ENCODE results near the gene ZNF581.

Gene ZNF581, protein sequence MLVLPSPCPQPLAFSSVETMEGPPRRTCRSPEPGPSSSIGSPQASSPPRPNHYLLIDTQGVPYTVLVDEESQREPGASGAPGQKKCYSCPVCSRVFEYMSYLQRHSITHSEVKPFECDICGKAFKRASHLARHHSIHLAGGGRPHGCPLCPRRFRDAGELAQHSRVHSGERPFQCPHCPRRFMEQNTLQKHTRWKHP

DNA sequence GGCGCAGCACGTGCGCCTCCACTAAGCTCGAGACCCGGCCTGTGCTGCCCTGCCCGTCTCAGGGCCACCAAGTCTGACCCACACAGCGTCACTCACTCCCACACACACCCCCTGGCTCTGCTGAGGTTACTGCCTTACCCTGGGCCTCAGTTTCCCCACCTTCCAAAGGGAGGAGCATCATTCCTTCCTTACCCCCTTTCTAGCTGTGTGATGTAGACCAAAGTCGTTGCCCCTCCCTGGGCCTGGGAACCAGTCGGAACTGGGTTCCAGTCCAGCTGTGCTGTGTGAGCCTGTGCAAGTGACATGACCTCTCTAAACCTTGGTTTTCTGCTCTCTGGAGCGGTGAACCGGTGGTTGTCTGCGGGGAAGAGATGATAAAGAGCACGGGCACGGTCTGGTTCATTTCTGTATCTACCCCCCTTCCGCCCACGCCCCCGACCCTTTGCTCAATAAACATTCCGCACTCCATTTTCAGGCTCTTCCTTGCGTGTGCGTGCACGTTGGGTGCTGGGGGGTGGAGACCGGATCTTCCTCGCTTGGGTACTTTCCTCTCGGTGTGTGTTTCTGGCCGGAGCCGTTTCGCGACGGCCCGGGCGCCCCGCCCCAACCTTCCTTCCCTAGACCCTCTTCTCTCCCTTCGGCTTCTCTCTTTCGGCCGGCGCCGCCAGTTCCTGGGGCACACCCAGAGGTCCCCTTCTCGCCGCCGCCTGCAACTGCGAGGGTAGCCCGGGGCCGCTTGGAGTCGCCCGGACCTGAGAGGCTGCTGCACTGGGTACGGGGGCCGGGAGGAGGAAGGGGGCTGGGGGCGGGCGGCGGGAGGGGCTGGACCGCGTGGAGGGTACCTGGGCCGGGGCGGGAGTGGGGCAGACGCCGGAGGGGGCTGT, at the start of gene ZNF581:
TSS of gene ZNF581 (plus strand) at position 647 of the 884 bp plus-strand sequence. CDS start 923 bp downstream, outside the sequence.
- DNase-seq: peak; percentile 93

DNA sequence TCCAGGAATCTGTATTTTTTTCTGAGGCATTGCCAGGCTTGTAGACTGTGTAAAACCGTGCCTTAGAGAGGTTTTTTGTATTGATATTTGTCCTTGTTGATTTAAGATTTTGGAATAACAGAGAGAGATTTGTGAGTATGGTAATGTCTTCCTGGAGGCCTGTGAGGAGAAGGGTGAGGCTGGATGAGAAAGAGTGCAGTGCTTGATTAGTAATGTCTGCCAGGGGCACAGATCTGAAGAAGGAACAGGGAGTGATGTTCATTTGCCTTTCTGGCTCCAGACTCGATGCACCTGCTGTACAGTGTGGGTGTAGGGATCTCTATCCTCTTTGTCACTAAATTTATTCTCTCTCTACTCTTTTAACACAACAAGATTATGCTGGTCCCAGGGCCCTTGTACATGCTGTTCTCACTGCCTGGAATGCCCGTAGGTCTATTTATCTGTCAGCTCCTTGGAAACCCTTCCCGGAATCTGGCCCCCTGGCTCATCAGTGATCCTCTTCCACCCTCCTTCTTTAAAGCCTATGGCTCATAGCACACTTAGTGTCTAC, 48.4 kb upstream of the ZNF581 start:
- DNase-seq: no peak

DNA sequence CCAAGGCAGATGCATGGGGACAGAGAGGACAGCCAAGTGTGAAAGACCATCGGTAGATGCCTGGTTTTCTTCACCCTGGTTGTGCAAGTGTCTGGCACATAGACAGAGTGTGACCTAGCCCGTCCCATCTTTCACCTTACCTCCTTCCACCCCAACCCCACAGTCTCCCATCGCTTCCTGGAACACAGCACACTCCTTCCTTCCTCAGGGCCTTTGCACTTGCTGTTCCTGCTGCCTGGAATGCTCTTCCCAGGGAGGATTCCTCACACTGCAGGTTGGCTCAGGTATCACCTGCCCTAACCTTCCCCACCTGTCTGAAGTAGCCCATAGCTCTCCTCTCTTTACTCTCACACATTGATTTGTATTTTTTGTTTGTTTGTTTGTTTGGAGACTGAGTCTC, 47.1 kb upstream of the ZNF581 start:
- DNase-seq: no peak

DNA sequence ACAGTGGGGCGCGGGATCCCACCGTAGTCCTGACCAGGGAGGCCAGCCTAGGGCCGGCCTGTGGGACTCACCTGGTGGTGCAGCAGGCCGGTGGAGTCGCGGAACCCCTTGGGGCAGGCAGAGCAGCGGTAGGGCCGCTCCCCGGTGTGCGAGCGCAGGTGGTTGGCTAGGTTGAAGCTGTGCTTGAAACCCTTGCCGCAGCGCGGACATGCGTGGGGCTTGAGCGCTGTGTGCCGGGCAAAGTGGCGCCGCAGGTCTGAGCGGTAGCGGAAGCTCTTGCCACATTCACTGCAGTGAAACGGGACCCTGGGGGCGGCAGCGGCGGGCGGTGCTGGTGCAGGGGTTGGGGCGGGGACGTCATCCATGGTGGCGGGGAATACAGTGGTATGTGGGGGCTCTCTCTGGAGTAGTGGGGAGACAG, 45.9 kb upstream of the ZNF581 start:
- DNase-seq: no peak

DNA sequence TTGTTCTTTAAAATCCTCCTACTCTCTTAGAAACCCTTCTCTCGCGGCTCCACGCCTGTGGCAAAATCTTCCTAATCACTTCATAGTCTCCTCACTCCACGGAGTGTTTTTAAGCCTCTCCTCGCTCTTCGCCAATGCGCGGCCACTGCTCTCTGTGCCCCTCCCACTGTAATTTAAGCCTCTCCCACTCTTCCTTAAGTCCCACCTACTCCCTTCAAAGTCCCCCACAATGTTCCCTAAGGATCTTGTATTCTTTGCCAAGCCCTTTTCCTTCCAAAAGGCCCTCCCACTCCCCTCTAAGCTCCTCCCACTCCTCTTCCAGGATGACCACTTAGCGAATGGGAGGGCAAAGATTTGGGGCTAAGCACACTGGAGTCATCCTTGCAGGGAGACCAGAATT, 45.4 kb upstream of the ZNF581 start:
- no peak for DNase-seq

GRCh38 chr19:55598719-55599467, 44.6 kb upstream of the ZNF581 start:
- DNase-seq: peak; percentile 96

- DNase-seq: peak; percentile 98
Measured at GRCh38 chr19:55599468-55599841, 44.0 kb upstream of the ZNF581 start, which contains the start of gene FIZ1. Gene FIZ1, minus strand, starts transcription at chr19:55599517. Its CDS starts 1,652 bp downstream, at chr19:55597865.

- DNase-seq: peak; percentile 94
Measured at GRCh38 chr19:55599842-55600661, 43.4 kb upstream of the ZNF581 start, which contains the start of gene ZNF524. Gene ZNF524, plus strand, starts transcription at chr19:55600288. Its CDS starts 1,825 bp downstream, at chr19:55602113.

- no peak for DNase-seq
Measured at GRCh38 chr19:55600662-55601028, 42.8 kb upstream of the ZNF581 start.

- no peak for DNase-seq
Measured at GRCh38 chr19:55601084-55601483, 42.4 kb upstream of the ZNF581 start.

DNA sequence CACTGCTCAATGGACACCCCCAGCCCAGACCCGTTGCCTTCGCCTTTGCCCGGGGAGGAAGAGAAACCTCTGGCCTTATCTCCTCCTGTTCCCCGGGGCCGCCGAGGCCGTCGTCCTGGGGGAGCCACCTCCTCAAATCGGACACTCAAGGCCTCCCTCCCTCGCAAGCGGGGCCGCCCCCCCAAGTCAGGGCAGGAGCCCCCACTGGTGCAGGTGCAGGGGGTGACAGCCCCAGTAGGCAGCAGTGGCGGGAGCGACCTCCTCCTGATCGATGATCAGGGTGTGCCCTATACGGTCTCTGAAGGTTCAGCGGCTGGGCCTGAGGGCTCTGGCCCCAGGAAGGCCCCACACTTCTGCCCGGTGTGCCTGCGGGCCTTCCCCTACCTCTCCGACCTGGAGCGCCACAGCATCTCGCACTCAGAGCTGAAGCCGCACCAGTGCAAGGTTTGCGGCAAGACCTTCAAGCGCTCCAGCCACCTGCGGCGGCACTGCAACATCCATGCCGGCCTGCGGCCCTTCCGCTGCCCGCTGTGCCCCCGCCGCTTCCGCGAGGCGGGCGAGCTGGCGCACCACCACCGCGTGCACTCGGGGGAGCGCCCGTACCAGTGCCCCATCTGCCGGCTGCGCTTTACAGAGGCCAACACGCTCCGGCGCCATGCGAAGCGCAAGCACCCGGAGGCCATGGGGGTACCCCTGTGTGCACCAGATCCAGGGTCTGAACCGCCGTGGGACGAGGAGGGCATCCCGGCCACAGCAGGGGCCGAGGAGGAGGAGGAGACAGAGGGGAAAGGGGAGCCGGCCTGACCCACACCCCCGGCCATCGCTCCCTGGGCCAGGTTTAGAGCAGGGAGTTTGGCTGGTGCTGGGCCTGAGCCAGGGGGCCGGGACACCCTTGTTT, 41.1 kb upstream of the ZNF581 start:
- DNase-seq: no peak

- DNase-seq: no peak
Measured at GRCh38 chr19:55603115-55603514, 40.3 kb upstream of the ZNF581 start.

DNA sequence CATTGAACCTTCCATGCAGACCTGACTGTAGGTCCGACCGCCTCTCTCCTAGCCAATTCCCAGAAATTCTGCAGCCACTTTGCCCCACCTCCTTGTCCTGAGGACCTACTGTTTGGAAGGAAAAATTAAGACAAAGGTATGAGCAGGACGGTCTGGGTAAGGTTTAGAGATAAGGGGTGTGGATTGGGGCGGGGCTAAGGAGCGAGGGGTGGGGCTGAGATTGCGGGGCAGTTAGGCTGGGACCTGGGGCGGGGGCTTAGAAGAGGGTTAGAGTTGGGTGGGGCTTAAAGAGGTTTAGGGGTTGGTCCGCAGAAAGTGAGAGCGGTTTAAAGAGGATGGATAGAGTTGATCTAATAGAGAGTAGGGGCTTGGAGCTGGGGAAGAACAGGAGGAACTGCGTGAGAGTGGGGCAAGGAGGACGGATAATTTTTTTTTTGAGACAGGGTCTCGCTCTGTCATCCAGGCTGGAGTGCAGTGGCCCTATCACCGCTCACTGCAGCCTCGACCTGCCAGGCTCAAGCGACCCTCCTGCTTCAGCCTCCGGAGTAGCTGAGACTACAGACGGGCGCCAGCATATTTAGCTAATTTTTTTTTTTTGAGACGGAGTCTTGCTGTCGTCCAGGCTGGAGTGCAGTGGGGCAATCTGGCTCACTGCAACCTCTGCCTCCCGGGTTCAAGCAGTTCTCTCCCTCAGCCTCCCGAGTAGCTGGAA, 39.7 kb upstream of the ZNF581 start:
- no peak for DNase-seq

DNA sequence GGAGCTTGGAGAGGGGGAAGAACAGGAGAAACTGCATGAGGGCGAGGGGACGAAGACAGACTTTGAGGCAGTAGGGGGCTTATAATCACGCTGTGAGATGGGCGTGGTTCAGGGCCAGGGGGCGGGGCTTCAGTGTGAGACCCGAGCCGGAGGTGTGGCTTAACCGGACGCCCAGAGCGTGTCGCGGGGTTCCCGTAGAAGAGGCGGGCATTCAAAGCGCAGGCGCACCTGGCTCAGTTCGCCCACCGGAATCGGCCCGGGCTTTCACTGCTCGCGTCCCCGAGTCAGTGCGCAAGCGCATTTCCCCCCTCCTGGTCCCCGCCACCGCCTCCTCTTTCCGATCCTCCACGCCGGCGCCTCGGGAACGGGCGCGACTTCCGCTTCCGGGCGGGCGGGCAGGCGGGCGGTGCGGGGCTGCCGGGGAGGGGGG, 38.2 kb upstream of the ZNF581 start:
- DNase-seq: peak; percentile 99

GRCh38 chr19:55605637-55606470, 37.6 kb upstream of the ZNF581 start, which contains the start of gene ZNF865:
Gene ZNF865, plus strand, starts transcription at chr19:55605647. Its CDS starts 7,972 bp downstream, at chr19:55613619.
- peak; percentile 89 for DNase-seq

DNA sequence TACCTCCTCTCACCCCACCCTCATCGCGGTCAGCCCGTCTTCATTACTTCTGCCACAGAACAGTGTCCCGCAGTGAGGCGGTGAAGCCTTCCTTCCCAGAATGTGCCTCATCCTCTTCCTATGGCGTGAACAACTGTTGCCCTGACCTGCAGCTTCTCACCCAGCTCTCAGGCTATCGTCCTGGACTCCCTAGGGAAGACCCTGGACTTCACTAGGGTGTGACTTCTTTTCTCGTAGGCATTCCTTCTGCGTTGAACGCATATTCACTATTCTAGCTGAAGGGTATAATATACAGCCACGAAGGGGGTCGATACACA, 37.0 kb upstream of the ZNF581 start:
- DNase-seq: no peak

GRCh38 chr19:55606817-55607216, 36.6 kb upstream of the ZNF581 start:
- DNase-seq: no peak

DNA sequence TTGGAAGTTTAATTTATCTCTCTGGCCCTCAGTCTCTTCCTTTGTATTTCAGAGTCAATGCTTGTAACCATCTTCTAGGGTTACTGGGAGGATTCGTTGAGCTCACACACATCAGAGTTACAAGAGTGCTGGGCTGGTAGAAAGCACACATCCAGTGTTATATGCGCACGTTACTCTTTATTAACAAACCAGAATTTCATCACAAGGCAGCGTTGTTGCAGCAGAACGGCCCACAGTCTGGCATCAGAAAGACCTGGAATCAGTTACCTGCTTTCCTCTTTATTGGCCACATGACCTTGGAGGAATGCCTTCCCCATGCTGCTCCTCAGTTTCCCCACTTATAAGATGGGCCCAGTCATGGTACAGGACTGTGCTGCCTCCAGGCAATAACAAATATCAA, 34.1 kb upstream of the ZNF581 start:
- no peak for DNase-seq

- no peak for DNase-seq
Measured at GRCh38 chr19:55611300-55611982, 32.0 kb upstream of the ZNF581 start.
